GM19324 (cell line): Measurements from ENCODE around the gene RCC1.
"Not testable (repeated sequence)": the region's sequence is repeated elsewhere in the genome, so short reads cannot be mapped to it uniquely, and the experiment has no call there.

ENCODE experiments used
- ATAC-seq: cut with Tn5 transposase; IDR thresholded peaks from one replicate; pipeline ENCODE4 v1.9.1; 2021; ENCODE audit warnings: mild to moderate bottlenecking, moderate library complexity; ENCODE audit not compliant: unreplicated experiment, low FRiP score

RCC1 gene

DNA sequence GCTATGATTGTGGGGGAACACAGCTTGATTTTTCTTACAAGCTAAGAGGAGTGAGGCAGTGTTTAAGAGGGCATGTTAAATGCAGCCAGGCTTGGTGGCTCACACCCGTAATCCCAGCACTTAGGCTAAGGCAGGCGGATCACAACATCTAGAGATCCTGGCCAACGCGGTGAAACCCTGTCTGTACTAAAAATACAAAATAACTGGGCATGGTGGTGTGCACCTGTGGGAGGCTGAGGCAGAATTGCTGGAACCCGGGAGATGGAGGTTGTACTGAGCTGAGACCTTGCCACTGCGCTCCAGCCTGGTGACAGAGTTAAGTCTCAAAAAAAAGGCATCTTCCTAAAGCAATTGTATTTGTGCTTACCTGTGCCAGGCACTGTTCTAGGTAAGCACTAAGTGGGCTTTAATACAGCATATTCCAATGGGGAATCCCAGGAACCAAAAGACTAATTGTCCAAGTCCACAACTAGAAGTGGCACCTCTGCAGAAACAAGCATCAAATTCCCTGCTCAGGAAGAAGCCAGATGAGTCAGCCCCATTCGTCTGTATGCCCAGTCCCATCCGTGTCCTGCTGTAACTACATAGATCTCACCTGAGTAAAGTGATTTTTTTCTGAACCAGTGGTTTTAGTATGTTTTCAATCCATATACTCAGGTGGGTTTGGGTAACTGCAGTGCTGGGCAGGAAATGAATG lies 4.6 kb downstream of the RCC1 start:
- no peak for ATAC-seq

DNA sequence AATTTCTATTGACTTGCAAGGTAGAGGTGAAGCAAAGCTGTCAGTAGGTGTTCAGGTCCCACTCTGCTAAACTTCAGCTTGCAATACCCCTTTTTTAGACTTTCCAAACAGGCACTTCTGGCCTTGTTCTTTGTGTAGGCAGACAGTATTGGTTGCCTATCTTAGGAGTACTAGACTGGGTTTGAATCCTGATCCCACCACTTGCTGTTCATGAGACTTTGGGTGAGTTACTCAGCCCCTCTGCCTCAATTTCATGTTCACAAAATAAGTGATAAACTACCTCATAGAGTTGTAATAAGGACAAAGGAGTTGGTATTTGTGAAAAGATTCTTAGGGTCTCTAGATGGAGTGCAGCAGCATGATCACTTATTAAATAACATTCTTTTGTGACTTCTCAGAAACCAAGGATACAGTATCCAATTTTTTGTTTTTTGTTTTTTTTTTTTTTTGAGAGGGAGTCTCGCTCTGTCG lies 5.2 kb downstream of the RCC1 start:
- no peak for ATAC-seq

DNA sequence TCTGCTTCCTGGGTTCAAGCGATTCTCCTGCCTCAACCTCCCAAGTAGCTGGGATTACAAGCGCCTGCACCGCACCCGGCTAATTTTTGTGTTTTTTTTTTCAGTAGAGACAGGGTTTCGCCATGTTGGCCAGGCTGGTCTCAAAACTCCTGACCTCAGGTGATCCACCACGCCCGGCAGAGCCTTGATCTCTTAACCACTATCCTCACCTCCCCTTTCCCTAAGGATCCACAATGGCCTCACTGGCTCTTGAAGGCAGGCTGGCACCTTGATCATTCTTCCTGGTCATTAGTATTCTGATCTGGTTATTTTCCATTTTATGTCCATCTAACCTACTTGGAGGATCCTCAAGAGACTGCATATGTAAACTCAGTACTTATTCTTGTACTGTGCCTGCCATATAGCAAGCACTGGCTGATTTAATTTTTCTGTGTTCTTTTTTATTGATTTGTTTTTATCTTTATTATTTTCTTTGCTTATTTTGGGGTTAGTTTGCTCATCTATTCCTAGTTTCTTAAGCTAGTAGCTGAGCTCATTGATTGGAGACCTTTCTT lies 6.3 kb downstream of the RCC1 start:
- no peak for ATAC-seq

DNA sequence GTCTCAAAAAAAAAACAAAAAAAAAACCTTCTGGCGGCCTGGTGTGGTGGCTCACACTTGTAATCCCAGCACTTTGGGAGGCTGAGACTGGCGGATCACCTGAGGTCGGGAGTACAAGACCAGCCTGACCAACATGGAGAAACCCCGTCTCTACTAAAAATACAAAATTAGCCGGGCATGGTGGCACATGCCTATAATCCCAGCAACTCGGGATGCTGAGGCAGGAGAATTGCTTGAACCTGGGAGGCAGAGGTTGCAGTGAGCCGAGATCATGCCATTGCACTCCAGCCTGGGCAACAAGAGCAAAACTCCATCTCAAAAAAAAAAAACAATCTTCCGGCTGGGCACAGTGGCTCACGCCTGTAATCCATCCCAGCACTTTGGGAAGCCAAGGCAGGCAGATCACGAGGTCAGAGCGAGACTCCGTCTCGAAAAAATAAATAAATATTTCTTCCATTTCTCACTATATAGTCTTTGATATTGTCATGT lies 8.6 kb downstream of the RCC1 start:
- not testable (repeated sequence) for ATAC-seq

DNA sequence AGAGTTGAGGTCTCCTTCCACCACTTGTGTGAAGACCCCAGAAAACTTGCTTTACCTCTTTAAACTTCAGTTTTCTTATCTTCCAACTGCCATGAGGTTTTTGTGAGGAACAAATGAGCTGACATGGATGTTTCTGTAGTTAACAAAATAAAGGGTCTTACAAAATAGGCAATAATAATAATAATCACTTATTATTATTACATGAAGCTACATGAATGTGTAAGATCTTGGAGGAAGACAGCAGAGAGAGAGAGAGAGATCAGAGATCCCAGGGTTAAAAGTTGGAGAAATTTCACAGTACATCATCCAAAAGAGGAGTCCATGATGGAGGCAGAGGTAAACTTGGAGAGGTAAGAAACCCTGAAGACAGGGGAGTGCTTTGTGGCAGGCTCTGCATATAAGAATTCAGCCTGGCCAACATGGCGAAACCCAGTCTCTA lies 10.7 kb downstream of the RCC1 start:
- ATAC-seq: no peak

DNA sequence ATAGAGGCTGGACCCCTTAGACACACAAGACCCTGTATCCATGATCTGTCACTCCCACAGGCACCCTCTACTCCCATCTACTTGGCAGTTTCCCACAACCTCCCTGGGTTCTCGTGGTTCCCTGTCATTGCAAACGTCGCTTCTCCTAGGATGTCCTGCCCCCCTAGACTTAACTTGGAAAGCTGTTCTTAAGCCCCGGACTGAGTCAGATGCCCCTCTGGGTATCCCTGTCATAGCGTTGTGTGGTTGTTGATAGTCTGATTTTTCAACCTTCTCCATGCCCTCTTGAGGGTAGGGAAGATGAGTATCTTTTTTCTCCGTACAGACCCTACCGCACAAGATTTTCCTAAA lies 11.8 kb downstream of the RCC1 start:
- ATAC-seq: no peak

DNA sequence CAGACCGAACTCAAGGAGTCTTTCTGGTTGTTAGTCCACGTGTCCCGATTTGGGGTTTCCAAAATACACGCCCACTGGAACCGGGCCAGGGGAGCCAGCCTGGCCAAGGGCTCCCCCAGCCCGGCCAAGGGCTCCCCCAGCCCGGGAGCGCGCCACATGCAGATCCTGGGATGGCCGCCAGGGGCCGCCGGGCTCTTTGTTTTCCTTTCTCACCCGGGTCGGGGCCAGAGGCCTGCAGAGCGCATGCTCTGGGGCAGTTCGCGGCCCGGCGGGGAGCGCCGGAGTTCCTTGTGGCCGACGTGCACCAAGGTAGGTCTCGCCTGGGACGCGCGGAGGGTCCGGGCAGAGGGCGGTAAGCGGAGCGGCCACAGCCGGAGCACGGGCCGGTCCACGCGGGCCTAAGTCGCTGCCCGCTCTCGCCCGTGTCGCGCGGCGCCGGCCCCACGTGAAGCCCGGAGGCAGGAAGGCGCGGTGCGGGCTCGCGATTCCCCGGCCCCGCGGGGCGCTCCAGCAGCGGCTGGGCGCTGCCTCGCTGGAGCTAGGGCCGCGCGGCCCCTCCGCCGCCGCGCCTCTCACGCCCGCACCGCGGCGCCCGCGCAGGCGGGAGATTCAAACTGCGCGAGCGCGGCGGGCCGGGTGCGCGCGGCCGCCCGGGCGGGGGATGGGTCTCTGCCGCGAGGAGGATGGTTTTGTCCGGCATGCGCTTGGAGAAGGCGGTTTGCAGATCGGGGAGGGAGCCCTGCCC lies 12.3 kb downstream of the RCC1 start:
- peak; percentile 81 for ATAC-seq

DNA sequence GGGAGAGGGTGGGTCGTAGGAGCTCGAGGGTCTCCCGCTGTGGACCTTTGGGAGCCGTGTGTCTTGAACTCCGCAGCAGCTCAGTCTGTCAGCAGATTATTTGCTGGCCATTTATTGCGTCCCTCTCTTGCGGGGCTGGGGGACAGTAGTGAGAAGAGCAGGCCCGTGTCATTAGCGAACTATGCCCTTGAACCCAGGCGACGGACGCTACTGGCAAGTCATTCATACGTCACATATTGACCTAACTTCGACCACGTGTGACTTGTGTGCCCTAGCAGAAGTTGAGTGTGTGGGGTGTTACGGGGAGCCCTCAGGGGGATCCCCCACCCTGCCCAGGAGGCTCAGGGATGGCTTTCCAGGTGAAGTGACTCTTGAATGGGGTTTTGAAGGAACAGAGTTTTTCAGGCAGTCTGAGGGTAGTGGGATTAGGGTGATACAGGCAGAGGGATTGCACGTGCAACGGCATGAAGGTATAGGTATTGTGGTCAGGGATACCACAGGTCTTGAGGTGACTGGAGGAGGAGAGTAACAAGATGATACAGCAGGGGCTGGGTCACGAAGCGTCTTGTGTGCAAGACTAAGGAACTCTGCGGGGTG lies 13.0 kb downstream of the RCC1 start:
- ATAC-seq: no peak

DNA sequence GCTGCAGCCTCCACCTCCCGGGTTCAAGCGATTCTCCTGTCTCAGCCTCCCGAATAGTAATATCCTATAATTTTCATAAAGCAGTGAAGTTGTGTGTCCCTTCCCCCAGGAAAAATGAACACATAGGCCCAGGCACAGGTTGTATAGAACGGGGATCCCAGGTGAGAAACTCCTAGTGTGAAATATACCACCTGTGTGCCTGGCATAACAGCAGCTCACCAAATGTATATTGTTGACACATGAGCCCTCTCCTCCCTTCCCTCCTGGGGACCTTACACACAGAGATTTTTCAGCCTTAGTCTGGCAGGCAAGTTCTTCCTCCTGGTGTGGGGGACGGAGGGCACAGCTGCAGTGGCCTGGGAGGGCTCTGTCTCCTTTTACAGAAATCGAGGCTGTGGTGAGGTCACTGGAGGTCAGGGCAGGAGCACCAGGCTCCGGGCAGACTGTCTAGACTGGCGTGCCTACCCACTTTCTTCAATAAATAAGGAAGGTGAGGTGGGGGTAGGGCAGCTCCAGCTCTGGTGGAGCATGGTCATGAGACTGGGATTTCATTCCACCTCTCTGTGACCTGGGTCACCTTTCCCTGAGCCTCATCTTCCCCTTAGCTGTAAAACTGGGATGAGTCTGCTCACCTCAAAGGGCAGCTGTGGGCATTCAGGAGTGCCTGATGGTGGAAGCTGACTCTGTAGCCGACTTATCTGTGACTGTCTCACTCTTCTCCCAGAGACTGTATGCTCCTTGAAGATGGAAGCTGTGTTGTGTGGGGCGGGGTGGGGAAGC lies 14.3 kb downstream of the RCC1 start:
- no peak for ATAC-seq

DNA sequence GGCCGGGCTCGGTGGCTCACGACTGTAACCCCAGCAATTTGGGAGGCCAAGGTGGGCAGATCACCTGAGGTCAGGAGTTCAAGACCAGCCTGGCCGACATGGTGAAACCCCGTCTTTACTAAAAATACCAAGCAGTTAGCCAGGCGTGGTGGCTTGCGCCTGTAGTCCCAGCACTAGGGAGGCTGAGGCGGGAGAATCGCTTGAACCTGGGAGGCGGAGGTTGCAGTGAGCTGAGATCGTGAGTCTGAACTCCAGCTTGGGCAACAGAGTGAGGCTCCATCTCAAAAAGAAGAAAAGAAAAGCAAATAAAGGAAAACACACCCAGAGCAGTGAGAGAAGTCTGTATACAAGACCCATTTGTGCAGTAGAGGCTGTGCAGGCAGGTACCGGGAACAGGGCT lies 15.0 kb downstream of the RCC1 start:
- not testable (repeated sequence) for ATAC-seq

DNA sequence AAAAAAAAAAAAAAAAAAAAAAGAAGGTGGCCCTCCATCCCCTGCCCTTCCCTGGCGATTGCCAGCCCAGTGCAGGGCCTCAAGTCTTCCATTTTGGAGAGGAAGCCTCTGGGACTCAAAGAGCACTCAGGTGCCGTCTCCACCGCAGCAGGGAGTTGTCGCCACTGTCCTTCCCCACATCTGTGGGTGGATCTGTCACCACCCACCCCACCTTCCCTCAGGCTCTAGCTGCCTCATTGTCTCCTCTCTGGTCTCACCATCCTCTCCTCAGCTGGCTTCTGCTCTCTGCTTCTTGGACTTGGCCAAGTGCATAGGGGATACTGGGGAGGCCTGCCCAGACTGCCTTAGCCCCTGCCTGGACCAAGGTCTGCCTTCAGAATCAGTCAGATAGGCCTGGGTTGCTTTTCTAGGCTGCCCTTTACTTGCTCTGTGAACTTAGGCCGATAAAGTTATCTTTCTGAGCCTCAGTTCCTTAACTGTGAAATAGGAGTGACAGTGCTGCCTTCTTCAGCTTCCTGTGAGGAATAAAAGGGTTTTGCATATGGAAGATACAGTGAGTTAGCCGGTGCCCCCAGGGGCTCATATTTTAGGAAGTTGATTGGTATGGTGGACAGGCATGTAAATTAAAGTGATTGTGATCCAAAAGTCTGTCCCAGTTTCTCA lies 15.8 kb downstream of the RCC1 start:
- ATAC-seq: no peak

DNA sequence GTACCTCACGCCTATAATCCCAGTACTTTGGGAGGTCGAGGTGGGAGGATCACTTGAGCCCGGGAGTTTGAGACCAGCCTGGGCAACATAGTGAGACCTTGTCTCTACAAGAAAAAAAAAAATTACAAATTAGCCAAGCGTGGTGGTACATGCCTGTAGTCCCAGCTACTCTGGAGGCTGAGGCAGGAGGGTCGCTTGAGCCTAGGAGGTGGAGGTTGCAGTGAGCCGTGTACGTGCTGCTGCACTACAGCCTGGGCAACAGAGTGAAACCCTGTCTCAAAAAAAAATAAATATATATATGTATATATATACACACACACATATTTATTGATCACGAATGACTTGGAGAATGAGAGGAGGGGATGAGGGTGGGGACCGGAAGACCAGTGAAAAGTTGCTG lies 16.7 kb downstream of the RCC1 start:
- not testable (repeated sequence) for ATAC-seq

DNA sequence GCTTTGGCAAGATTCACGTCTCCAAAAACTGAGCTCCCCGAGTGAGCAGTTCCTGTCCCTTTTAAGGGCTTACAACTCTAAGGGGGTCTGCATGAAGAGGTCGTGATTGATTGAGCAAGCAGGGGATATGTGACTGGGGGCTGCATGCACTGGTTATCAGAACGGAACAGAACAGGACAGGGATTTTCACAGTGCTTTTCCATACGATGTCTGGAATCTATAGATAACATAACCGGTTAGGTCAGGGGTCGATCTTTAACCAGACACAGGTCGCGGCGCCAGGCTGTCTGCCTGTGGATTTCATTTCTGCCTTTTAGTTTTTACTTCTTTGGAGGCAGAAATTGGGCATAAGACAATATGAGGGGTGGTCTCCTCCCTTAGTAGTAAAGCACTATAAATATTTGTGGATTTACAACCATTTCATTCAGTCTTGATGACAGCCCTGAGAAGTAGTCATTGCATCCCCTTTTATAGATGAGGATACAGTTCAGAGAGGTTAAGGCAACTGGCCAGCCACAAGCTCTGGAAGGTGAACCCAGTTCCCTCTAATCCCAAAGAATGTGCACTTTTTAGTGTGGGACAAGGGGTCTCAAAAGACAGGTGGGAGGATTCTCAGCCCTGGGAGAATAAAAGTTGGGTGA lies 19.3 kb downstream of the RCC1 start:
- not testable (repeated sequence) for ATAC-seq

DNA sequence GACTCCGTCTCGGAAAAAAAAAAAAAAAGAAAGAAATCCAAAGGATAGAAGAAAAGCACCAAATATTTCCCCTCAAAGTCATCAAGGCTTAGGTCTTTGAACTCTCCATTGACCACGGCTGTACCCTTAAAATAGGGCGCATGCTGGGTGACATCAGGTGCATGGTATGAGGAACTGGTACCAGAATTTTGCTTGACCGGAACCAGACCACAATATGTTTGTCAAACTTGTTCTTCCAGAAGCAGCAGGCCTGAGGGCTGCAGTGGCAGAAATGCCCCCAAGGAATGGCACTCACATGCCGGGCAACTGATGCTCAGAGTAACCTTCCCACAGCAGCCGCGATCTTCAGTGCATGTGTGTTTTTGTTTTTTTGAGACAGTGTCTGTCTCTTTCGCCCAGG lies 21.0 kb downstream of the RCC1 start:
- no peak for ATAC-seq

DNA sequence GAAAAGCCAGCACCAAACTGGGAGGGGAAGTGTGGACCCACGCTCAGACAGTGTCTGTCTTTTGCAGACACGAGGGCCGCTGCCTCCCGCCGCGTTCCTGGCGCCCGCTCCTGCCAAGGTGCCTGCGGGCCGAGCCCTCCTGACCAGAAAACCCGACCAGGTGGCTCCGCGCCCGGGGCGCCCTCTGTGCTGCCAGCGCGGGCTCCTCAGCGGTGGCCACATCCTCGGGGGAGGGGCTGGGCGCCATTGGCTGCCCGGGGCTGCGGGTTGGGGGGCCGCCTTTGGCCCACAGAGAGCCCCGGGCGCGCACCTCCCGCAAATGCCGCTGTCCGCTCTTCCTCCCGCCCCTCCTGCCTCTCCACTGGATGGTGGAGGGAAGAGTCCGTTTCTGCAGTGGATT lies 24.6 kb downstream of the RCC1 start:
- no peak for ATAC-seq

DNA sequence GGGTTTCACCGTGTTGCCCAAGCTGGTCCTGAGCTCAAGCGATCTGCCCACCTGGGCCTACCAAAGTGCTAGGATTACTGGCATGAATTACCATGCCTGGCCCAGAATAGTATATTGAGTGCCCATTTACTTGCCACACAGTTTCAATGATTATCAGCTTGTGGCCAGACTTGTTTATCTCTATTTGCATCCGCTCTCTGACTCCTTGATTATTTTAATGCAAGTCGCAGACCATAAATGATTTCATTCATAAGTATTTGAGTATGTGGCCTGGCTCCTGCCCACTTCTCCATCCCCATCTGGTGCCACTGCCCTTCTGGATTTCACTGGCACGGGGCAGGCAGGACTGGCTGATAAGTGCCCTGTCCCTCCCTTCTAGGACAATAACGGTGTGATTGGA lies 28.8 kb downstream of the RCC1 start:
- no peak for ATAC-seq

DNA sequence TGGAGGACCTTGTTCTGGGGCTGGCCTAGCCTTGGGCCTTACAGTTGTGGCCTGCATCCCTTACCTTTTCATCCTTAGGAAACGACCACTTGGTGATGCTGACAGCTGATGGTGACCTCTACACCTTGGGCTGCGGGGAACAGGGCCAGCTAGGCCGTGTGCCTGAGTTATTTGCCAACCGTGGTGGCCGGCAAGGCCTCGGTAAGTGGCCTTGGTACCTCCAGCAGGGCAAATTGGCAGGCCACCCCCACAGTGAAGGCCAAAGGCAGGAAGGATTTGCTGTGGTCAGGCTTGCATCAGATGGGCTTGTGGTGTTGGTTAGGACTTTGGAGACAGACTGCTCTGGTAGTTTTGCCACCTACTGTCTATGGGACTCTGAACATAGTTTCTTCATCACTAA lies 29.3 kb downstream of the RCC1 start:
- ATAC-seq: no peak

DNA sequence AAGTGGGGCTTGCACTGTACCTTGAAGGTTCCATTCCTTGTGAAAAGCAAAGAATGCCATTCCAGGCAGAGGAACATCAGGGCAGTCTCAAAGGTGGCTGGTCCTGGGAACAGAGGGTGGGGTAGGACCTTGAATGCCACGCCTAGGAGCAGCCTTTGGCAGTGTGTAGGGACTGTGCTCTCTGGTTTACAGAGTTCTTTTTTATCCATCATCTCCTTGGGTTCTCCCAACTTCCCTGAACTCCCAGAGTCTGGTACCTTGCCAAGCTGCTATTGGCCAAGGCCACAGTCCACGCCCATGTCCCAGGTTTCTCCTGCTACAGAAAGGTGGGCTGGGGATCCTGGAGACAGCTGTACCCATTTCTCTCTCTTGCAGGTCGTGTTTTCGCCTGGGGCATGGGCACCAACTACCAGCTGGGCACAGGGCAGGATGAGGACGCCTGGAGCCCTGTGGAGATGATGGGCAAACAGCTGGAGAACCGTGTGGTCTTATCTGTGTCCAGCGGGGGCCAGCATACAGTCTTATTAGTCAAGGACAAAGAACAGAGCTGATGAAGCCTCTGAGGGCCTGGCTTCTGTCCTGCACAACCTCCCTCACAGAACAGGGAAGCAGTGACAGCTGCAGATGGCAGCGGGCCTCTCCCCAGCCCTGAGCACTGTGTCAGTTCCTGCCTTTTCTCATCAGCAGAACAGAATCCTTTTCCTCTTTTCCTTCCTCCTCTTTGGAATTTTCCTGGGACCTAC lies 31.8 kb downstream of the RCC1 start:
- ATAC-seq: no peak

DNA sequence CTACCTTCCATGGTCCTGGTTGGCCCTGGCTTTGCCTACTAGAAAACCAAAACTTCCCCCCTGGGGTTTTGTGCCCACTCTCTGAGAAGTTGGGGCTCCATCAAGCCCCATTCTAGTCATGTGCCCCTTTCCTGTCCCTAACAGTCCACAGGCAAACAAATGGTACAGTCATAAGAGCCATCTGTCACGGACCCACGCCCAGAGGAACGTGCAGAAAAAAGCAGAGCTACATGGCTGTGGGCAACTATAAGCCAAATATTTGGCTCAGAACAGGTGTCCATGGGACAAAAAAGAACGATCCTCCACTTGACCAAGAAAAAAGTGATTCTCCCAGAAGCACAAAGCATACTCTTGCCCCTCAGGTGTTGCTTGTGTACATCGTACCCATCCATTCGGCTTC lies 32.4 kb downstream of the RCC1 start:
- ATAC-seq: no peak
